HEK293T (cell line): ENCODE measurements around the gene SLC8A3.

Experiments used
- ELF4 ChIP-seq: fragments of 450-650 bp; IDR thresholded peaks from 2 replicates; pipeline ENCODE4 v1.6.1; 2017; ENCODE audit warnings: antibody characterized with exemption
- FOXA1 ChIP-seq: fragments of 450-650 bp; IDR thresholded peaks from 2 replicates; pipeline ENCODE4 v1.6.1; 2016; ENCODE audit warnings: mild to moderate bottlenecking
- FOXK2 ChIP-seq: fragments of 450-650 bp; IDR thresholded peaks from 2 replicates; pipeline ENCODE4 v1.6.1; 2016; ENCODE audit warnings: mild to moderate bottlenecking
- FOXM1 ChIP-seq: fragments of 450-650 bp; IDR thresholded peaks from 2 replicates; pipeline ENCODE4 v1.6.1; 2017; ENCODE audit warnings: mild to moderate bottlenecking, borderline replicate concordance
- NFRKB ChIP-seq: fragments of 450-650 bp; IDR thresholded peaks from 2 replicates; pipeline ENCODE4 v1.6.1; 2016; ENCODE audit warnings: mild to moderate bottlenecking, moderate library complexity
- ZNF384 ChIP-seq: fragments of 450-650 bp; IDR thresholded peaks from 2 replicates; pipeline ENCODE4 v1.6.1; 2016

DNA sequence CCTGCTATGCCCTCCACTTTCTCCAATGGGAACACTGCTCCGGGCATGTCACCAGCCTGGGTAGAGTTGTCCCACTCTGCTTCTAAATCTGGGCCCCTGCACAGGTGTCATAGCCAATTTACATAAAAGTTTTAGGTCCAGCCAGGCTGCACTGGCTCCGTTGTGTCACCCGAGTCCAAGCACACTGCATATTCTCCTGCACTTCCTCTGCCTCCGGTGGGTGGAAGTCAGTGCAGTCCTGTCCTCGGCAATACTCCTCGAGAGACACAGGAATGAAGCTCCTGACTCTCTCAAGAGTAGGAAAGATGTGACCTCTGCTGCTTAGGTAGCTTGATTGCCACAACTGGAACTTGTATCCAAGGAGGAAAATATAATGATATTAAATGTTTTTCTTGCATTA lies 15.2 kb downstream of the SLC8A3 start:
- TF ChIP-seq NFRKB (no peak), ELF4 (no peak), FOXA1 (no peak), FOXK2 (no peak), FOXM1 (no peak), ZNF384 (no peak)
